SW 1271 (cell line): ENCODE data around the gene PRG3.

Experiments
- DNase-seq, 2 experiments: peaks; one replicate each; lab custom pipeline; 2025; lab: John Stamatoyannopoulos, UW

PRG3 gene

GRCh38 chr11:57380975-57381374 lies at the start of gene PRG3:
Gene PRG3 (minus strand): TSS chr11:57381150. CDS start chr11:57380708, 442 bp downstream.
- DNase-seq: no peak

- no peak for DNase-seq
These were observed 49.0 kb upstream of the PRG3 start for GRCh38 chr11:57429946-57430345.

- DNase-seq: no peak
These were observed 47.7 kb upstream of the PRG3 start for GRCh38 chr11:57428643-57429042.

GRCh38 chr11:57427727-57428082 lies 46.8 kb upstream of the PRG3 start:
- DNase-seq: no peak

- DNase-seq: no peak
These were observed 46.2 kb upstream of the PRG3 start, which contains the start of gene SLC43A3 for GRCh38 chr11:57426929-57427726. Gene SLC43A3 (minus strand): TSS chr11:57427121. CDS start chr11:57426172, 949 bp downstream.

- DNase-seq: no peak
These were observed 45.5 kb upstream of the PRG3 start for GRCh38 chr11:57426439-57426928.

GRCh38 chr11:57425565-57426438 lies 44.9 kb upstream of the PRG3 start:
- DNase-seq: no peak

GRCh38 chr11:57424792-57425564 lies 44.0 kb upstream of the PRG3 start:
- DNase-seq: peak in 1 of 2 experiments; percentile 4

- no peak for DNase-seq
These were observed 43.3 kb upstream of the PRG3 start for GRCh38 chr11:57424137-57424791.

- no peak for DNase-seq
These were observed 41.7 kb upstream of the PRG3 start for GRCh38 chr11:57422669-57423068.

- DNase-seq: no peak
These were observed 40.9 kb upstream of the PRG3 start for GRCh38 chr11:57421805-57422204.

GRCh38 chr11:57421066-57421465 lies 40.1 kb upstream of the PRG3 start:
- no peak for DNase-seq

- DNase-seq: no peak
These were observed 38.2 kb upstream of the PRG3 start for GRCh38 chr11:57419146-57419545.

GRCh38 chr11:57418131-57418530 lies 37.2 kb upstream of the PRG3 start:
- DNase-seq: no peak

- DNase-seq: no peak
These were observed 36.1 kb upstream of the PRG3 start for GRCh38 chr11:57417056-57417455.

- no peak for DNase-seq
These were observed 35.5 kb upstream of the PRG3 start for GRCh38 chr11:57416436-57416835.

- DNase-seq: no peak
These were observed 33.8 kb upstream of the PRG3 start for GRCh38 chr11:57414612-57415212.

- DNase-seq: no peak
These were observed 32.7 kb upstream of the PRG3 start for GRCh38 chr11:57413681-57414080.

GRCh38 chr11:57410287-57410686 lies 29.3 kb upstream of the PRG3 start:
- DNase-seq: no peak

GRCh38 chr11:57409321-57410100 lies 28.6 kb upstream of the PRG3 start:
- DNase-seq: no peak
